HG03103 (cell line): Measurements from ENCODE around the gene SERPINI1.

Source experiments
- ATAC-seq: cut with Tn5 transposase; IDR thresholded peaks from one replicate; pipeline ENCODE4 v1.9.1; 2021; ENCODE audit warnings: low read depth; ENCODE audit not compliant: unreplicated experiment

Gene SERPINI1

DNA sequence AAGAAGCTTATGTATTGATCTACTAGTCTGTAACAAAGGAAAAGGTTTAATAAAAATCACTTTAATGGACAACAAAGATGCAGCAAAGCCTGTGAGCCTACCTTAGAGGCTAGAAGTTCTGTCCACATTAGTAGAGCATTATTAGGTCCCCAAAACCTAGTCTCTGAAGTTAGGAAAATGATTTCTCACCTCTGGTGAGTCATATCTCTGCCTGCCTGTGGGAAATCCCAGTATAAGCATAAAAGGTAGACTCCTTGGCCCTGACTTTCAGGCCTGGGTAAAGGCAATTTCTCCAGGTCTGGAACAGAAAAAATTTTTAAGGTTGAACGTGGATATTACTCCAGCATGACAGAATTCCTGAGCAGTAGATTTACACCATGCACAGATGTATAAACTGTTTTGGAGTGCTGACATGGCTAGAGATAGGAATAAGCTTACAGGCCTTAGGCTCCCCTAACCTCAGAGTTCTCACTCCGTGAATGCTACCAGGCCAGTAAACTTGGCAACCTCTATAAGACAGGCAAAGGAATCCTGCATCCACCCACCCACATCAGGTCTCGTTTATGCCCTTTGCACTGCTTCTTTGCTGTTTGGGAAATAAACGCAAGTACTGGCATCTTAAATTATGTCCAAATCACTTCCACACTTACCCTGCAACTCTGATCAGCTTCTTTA, 104.1 kb downstream of the SERPINI1 start:
- no peak for ATAC-seq

- ATAC-seq = no peak
Observed at GRCh38 chr3:167840247-167840646, 104.7 kb downstream of the SERPINI1 start.

- no peak for ATAC-seq
Observed at GRCh38 chr3:167843481-167843880, 108.0 kb downstream of the SERPINI1 start.

DNA sequence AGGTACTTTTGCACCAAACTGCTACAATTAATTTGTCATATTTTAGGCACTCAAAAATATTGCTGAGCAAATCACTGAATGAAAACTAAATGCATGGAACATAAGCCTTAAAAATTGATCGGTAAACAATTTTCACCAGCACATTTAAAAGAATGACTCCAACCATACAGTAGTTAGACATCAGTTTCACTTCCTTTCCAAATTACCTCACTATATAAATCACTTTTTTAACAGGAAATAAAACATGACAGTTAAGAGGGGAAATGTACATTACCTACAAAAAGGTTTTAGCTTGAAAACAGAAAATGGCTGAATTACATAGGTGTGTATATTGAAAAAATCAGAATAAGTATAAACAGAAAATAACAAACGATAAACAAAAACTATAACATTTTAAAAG, 108.4 kb downstream of the SERPINI1 start:
- no peak for ATAC-seq

DNA sequence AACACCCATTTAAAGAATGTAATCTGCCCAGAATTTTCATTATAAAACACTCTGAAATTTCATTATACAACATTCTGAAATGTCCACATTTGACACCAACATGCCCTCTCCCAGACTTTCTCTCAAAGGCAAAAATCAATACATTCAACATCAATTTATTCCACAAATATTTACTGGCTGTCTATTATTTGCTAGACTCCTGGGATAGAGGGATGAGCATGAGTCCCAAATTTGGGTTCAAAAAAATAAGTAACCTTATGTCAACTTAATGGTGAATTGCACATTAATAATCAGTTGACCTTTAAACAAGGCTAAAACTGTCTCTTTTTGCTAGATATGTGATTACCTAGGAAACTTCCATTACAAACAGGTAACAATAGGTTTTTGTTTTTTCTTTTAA, 109.0 kb downstream of the SERPINI1 start:
- no peak for ATAC-seq

- no peak for ATAC-seq
Observed at GRCh38 chr3:167851171-167851570, 115.7 kb downstream of the SERPINI1 start.

DNA sequence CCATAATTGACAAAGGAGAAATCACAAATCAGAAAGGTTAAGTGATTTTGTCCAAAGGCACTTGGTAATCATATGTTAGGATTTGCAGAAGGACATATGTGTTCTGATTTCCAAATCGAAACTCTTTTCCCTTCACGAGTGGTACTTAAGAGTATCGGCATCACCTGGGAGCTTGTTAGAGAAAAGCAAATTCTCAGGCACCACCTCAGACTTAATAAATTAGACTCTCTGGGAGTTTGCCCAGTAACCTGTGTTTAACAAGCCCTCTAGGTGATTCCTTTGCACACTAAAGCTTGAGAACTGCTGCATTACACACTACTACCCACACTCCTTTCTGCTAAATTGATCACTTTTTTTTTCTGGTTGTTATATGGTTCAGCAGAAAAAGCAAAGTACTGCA, 116.2 kb downstream of the SERPINI1 start:
- no peak for ATAC-seq

GRCh38 chr3:167852216-167852615, 116.7 kb downstream of the SERPINI1 start:
- ATAC-seq = no peak

DNA sequence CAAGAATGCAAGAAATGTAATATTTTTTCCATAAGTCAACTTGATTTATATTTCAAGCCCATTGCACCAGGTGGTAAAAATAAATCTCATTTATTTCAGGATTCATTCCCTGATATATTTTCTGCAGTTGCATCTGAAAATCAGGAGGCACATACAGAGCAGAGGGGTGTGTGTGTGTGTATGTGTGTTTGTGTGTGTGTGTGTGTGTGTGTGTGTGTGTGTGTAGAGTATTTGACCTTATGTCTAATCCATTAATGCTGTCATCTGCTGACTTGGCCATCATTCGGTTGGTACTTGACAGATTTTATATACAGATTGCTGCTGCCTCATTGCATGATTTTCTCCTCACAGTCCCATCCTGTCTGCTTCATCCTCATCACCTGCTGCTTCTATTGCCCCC, 118.5 kb downstream of the SERPINI1 start:
- ATAC-seq = no peak

GRCh38 chr3:167854846-167855245, 119.3 kb downstream of the SERPINI1 start:
- no peak for ATAC-seq

GRCh38 chr3:167855306-167855705, 119.8 kb downstream of the SERPINI1 start:
- ATAC-seq = no peak

DNA sequence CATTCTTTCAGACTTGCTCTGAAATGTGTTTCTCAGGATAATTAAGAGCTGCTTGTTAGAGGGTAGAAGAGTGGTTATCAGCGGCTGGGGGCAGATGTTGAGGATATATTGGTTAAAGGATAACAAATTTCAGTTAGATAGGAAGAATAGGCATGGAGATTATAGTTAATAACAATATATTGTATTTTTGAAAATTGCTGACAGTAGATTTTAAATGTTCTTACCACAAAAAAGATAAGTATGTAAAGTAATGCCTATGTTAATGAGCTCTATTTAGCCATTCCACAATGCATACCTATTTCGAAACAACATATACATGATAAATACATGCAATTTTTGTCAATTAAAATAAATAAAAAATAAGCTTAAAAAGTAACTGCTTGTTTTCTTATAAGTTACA, 123.3 kb downstream of the SERPINI1 start:
- ATAC-seq = no peak

GRCh38 chr3:167859610-167860009, 124.1 kb downstream of the SERPINI1 start:
- ATAC-seq = no peak

DNA sequence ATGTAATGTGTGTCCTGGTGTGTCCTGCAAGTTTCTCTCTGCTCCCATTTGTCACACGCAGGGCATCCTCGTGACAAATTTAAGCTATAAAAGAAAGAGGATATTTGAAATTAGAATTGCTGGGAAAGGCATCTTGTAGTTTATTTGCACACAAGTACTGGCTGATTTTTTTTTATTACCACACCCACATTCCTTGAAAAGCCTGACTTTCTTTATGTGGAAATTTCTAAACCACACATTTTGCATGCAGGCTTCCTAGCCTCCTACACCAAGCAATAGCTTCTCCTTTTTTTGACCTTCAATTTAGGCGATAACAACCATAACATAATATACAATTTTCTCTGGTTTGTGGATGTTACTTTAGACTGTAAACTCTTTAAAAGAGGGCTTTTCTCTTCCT, 126.1 kb downstream of the SERPINI1 start:
- no peak for ATAC-seq

- ATAC-seq = no peak
Observed at GRCh38 chr3:167862104-167862730, 126.7 kb downstream of the SERPINI1 start.

DNA sequence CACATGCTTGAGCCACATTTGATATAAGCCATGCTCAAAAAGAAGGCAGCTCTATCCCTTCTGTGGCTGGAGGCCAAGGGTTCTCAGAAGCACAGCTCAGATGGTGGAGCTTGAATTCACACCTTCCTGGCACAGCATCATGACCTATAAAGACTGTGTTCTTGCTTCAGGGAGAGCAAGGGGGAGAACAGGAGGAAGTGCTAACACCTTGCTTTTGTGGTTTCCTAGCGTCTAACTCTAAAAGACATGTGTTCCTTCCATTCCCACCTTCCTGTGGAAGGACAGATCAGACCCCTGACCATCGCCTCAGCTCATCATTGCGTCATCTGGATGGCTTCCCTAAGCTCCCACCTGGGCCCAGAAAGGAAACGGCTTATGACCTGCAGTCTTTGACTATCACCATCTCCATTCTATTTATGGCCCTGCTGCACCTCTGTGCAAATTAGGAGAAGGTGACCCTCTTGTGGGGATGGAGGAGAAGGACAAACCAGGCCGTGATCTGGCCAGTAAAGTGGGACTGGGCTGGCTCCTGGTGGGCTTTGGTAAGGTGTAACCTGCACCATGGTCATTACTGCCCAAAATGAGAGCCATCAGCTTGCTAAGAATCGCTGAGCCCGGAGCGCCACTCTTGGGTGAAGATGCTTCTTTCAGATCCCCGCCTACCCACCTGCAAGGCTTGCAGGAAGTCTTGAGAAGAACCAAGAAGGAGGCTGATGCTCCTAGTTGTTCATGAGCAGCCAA, 128.5 kb downstream of the SERPINI1 start:
- no peak for ATAC-seq

- ATAC-seq = no peak
Observed at GRCh38 chr3:167864552-167864874, 129.0 kb downstream of the SERPINI1 start.

- no peak for ATAC-seq
Observed at GRCh38 chr3:167866331-167866730, 130.8 kb downstream of the SERPINI1 start.

DNA sequence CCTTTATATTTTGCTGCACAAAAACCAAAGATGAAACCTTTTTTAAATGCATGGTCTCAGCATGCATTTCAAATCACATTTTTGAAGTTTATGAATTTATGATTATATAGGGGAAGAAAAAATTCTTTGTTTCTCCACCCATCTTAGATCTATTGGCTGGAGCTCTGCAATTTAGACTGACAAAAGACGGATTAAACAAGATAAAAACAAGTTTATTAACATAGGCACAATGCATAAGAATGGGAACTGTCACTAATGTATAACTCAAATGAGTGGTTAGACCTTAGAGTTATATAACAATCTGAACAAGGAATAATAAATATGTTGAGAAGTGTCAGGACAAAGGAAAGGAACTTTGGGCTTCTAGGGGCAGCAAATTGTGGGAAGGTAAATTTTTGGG, 132.5 kb downstream of the SERPINI1 start:
- no peak for ATAC-seq

DNA sequence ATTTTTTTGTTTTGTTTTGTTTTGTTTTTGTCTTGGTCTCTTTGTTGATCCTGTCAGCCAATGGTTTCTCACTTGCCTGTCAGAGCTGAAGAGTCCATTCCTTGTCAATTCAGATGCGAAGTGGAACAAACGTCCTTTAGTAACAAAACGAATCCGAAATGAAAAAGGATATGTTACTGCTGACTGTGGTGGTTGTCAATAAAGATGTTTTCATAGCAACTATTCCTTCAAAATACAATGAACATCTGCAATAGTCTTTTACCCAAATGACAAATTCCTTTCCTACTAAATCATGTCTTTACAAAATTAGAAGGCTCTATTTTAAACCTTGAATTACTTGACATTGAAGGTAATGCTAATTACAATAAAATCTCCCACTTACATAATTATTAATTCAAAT, 134.7 kb downstream of the SERPINI1 start:
- no peak for ATAC-seq

DNA sequence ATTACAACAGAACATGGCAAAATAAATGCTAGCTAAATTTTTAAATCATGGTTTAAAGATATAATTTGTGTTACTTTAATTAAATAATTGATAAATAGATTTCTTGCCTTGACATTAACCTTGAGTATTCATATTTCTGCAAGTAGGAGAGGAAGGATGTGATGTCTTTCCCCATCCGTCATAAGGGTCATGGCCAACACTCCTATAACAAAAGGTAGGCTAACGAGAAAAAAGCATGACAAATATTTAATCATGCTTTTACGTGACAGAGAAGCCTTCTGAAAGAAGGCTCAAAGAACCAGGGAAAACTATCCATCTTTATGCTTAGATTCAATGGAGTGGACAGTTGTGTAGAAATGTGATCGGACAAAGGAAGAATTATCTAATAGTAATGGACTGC, 135.2 kb downstream of the SERPINI1 start:
- ATAC-seq = no peak

- no peak for ATAC-seq
Observed at GRCh38 chr3:167872032-167872431, 136.5 kb downstream of the SERPINI1 start.
